ENCODE data around the gene CCDC174. TPM values are rescaled to one million over a fixed set of nuclear protein-coding genes. Genes with fewer than 3 reads are reported as not detected.
"Not testable (repeated sequence)": the region's sequence is repeated elsewhere in the genome, so short reads cannot be mapped to it uniquely, and the experiment has no call there.

Gene CCDC174
- polyA plus RNA-seq, 3 donors: 32.7 to 36.8 (median 36.8) TPM

DNA sequence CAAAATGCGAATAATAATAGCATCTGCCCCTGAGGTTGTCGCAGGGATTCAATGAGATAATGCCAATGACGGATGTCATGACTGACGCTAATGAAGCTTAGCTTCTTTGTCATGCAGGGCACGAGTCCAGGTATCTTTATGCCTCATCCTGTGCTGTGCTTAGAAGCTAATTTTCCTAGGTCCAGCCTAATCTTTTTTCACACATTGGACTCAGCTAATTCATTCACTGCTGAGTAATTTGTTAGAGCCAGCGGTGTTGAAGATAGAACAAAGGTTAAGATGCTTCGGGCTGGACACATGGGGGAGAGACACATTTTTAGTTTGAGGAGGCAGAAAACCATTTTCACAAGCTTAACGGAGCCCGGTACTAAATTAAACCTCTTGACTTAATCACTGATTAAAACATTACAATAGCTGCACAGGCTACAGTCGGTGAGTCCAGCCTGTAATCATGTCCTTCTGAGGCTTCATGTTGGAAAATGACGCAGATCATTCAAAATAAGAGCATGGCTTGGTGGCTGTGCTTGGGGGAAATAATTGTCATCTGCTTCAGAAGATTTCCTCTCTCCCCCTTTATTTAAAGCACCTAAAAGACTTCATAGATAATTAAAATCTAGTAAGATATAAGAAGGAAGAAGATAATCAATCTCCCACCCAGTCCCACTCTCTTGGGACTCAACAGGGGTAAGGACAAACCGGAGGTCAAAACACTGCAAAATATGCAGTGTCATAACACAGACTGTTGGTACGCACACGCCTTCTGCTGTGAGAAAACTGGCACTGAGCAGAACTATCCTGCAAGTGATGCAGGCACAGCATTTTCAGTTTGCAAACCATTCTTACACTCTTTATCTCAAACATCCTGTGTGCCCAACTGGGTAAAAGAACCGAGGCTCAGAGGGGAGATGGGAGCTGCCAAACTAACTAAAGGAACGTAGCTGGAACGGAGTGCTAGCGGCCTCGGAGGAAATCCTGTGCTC, 3.3 kb upstream of the CCDC174 start:
- DNase-seq: no peak

DNA sequence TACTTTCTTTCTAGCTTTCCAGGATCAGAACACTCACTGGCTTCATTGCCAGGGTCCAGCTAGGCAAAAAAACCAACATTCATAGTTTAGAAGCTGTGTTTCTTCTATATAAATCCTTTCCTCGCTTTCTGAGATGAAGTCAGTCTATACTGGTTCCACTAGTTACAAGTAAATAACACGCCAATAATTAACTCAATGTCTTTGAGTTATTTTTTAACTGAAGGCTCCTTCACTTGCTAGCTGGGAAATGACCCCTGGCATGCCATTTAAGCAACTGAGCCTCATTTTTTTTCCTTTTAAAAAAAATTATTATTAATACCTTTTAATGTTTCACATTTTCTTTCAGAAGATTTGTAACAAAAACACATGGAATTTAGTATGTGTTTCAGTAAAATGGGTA, 2.1 kb upstream of the CCDC174 start:
- DNase-seq: peak; percentile 58

DNA sequence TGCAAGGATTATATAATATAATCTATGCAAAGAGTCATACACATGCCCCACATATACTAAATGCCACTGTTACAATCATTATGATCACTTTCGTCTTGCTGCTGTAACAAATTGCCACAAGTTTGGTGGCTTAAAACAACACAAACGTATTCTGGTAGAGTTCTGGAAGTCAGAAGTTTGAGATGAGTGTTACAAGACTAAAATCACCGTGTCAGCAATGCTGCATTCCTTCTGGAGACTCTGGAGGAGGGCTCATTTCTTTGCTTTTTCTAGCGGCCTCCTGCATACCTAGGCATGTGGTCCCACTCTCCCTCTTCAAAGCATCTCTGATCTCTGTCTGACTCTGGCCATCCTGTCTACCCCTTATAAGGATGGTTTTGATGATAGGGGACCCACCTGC, 1.4 kb upstream of the CCDC174 start:
- no peak for DNase-seq

DNA sequence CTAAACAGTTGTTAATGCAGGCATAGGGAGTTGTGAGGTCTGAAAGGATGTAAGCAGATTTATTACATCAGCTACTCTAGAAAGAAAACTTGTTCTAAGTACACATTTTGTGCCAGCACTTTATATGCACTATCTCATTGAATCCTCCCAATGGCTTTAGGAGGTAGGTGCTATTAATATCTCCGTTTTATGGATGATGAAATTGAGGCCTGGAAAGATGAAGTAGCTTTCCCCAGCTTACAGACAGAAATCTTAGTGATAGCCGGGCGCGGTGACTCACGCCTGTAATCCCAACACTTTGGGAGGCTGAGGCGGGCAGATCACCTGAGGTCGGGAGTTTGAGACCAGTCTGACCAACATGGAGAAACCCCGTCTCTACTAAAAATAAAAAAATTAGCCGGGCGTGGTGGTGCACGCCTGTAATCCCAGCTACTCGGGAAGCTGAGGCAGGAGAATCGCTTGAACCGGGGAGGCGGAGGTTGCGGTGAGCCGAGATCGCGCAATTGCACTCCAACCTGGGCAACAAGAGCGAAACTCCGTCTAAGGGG, 872 bp downstream of the CCDC174 start:
- not testable (repeated sequence) for DNase-seq

DNA sequence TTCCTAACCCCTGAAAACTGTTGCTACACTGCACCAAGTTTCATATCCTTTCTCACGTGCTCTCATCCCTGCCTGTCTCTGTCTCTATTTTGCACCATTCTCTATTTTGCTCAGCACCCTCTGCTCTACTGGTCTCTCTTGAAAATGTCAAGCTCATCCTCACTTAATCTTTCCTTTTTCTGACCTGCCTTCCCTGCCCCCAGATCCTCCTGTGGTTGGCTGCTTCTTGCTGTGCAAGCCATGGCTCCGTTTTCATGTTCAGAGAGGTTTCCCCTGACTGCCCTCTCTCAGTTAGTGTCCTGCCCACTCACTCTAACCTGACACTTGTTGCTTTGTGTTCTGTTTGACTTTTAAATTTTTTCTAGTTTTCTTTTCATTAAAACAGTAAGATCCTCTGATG, 6.0 kb downstream of the CCDC174 start:
- DNase-seq: no peak

- no peak for DNase-seq
Measured at GRCh38 chr3:14658978-14659377, 7.4 kb downstream of the CCDC174 start.

GRCh38 chr3:14660942-14661341, 9.4 kb downstream of the CCDC174 start:
- no peak for DNase-seq

DNA sequence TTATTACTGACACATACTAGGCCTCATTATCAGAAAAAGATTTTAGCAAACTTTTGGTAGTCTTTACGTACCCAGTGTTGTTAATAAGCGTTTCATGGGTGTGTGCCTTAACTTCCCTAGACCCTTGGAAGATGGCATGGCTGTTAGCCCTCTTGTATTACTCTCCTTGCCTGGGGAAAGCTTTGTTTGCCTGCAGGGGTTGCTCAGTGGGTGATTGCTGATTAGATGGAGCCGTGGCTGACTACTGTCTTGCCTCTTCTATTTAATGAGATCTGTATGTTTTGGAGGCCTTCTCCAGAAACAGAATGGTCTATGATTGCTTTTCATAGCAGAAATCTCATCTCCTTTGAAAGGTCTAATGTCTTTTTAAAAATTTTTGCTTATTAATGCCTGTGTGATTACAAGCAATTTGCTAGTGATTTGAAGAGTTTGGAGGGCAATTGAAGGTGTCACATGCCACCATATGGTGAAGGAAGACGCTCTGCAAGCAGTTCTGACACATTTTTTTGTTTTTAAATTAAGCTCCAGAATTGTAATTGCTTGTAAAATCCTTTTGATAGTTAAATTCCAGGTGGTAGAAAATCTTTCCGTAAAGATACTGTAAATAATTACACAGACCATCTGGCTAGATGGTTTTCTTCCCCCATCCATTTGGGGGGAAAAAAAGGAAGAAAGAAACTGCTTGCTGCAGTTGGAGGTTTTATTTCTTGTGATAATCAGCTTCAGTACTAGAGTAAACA, 12.0 kb downstream of the CCDC174 start:
- no peak for DNase-seq

DNA sequence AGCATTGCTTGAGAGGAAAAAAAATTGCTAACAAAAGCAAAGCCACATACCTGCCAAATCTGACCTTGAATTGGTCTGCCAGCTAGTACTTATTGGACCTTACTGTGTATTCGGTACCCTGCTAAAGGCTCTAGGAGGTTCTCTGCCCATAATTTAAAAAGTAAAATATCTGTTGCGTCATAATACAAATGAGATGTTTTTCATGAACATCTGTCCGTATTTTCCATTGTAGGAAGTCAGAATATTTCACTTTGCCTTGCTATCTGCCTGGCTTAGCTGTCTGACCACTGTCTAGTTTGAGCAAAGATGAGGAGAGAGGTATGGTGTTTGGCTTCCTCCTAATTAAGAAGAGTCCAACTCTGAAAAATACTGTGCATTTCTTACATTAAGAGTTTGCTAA, 12.6 kb downstream of the CCDC174 start:
- no peak for DNase-seq

GRCh38 chr3:14672588-14672987, 21.0 kb downstream of the CCDC174 start:
- no peak for DNase-seq

- no peak for DNase-seq
Measured at GRCh38 chr3:14674841-14675240, 23.3 kb downstream of the CCDC174 start, which contains the start of gene C3orf20. Gene C3orf20, plus strand, starts transcription at chr3:14675141. Its CDS starts 7,573 bp downstream, at chr3:14682714.

DNA sequence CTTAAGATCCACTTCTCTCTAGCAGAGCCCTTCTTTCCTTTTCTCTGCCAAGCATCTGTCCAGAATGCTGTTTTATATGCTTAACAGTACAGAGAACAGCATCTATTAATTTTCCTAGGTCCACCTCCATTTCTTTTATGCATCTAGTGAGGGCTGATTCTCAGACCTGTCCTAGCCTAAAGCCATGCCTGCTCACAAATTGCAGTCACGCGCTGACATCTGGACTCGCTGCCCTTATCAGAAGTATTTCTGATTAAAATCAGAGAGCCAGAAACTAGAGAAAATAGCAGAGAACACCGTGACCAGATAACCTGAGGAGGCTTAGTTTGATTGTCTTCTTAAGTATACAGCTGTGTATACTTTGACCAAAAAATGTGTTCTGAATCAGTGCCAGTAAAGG, 25.3 kb downstream of the CCDC174 start:
- DNase-seq: no peak

DNA sequence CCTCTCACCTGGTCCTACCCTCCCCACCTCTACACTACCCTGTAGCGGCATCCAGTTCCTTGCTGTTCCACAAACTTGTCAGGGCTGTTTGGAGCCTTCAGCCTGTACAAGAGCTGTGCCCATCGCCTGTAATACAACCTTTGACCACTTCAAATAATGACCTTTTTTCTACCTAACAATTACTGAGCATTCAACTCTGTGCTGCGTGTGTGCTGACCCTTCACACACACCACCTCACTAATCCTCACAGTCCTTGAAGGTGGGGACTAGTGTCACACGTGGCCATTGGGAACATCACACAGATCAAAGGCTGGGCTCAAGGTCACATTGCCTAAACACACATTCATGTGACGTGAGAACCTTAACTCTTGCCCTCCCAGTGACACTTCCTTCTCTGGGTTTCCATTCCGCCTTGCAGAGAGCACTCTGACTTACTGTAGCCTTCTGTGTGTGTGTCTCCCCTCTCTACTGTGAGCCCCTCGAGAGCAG, 26.5 kb downstream of the CCDC174 start:
- DNase-seq: no peak

DNA sequence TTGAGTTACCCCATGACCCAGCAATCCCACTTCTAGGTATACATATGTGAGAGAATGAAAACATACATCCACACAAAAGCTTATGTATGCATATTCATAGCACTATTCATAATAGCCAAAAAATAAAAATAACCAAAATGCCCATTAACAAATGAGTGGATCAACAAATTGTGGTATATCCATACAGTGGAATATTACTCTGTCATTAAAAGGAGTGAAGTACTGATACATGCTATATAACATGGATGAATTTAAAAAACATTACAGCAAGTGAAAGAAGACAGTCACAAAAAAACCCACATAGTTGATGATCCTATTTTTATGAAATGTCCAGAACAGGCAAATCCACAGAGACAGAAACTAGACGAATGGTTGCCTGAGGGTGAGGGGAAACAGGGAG, 28.6 kb downstream of the CCDC174 start:
- DNase-seq: no peak

DNA sequence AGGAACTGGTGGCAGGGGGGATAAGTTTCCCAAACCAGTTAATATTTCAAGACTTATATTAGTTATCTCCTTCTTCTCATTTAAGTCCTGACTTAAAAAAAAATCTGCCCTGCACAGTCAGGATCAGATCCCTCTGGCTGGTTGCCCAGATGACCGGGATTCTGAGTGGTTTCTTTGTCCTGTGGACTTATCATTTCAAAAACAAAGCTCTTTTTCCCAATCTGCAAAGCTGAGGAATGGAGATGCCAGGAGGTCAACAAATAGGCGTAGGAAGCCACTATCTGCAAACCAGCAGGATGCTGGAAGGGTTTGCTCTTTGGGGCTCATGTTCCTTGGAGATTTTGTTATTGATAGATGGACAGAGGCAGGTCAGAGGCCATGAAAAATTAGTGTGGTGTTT, 29.2 kb downstream of the CCDC174 start:
- no peak for DNase-seq

DNA sequence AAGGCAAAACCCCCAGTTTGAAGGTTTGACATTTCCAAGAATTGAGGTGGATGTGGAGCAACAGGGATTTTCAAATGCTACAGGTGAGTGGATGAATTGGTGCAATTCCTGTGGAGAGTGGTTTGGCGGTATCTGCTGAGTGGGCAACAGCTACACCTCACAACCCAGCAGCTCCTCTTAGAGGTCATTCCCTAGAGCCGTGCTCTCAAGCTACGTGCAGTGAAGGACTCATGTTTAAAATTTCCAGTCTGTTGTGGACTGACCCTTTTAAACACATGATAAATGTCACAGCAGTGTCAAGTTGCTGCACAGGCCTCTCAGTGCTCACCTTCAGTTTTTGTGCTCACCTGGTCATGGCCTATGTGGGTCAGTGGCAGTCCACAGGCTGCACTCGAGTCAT, 32.9 kb downstream of the CCDC174 start:
- no peak for DNase-seq

DNA sequence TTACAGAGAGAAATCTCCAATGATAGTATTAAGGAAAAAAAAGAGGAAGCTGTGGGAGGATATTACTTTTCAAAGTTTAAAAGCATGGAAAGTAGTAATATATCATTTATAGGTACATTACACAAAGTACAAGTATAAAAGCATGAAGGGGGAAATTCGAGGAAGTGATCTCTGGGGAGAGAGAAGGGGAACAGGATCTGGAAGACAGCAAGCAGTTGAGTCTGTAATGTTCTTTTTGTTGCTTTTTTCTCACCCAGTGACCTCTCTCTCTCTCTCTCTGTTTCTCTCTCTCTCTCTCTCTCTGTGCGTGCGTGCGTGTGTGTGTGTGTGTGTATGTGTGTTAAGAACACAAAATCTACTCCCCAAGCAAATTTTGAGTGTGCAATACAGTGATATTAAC, 33.6 kb downstream of the CCDC174 start:
- DNase-seq: no peak

GRCh38 chr3:14687360-14687759, 35.8 kb downstream of the CCDC174 start:
- DNase-seq: no peak

DNA sequence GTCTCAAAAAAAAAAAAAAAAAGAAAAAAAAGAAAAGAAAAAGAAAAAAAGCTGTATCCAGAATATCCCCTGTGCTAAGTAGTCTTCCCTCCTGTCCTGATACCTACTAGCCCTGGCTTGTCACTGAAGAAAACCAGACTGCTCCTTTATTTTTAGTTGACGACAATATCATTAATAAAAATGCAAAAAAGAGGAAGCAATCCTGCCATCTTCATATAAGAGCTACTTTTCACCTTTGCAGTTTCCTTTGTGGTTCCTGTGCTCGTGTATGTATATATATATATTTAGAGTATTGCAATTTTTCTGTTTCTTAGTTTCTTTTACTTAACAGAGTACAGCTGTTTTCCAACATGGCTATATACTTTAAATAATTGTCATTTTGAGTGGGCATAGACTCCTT, 37.0 kb downstream of the CCDC174 start:
- no peak for DNase-seq

DNA sequence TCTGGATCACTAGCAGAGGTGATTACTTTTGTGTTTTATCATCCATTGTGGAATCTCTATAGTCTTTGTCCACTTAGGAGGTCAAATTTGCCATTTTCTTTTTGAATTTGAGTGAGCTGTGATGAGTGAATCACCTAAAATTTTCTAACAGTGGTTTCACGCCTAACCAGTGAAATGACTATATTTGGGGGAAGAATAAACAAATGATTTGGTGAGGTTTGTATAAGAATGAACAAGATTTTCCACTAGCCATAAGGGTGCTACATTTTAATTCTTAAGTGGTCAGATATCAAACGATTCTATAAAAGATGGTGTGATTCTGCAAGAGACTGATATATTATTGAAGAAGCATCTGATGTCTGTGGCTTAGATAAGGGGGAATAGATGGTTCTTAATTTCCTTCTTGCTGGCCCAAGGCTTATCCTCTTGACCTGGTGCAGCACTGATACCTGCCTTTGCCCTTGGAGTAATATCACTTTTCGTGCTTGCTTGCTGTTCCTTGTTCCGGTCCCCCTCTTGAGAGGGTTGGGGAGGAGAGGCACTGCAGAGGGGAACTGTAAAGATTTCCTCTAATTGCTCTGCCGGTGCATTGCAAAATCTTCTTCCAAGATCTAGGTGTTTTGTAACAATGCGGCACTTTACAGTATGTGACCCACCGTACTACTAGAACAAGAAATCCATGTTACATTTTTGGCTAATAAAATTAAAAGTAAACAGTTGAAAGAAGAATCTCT, 37.9 kb downstream of the CCDC174 start:
- DNase-seq: no peak

DNA sequence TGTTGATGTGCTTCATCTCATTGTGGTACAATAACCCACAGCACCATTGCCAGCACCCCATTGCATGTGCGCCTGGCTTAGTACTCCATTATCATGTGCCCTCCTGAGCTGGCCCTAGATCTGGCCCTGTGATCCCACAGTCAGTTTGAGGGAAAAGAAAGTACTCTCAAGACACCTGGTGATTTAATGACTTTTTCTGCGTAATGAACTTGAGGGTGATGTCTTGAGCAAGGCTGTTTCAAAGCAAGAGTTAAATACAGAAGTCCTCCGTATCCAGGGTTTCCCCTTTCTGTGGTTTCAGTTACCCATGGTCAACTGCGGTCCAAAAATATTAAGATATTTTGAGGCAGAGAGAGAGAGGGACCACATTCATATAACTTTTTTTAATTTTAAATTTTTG, 39.7 kb downstream of the CCDC174 start:
- DNase-seq: no peak

GRCh38 chr3:14691719-14692118, 40.2 kb downstream of the CCDC174 start:
- DNase-seq: no peak

Measured in renal pelvis (tissue), 4 donors.